ENCODE data around the gene ERCC1.

DNA sequence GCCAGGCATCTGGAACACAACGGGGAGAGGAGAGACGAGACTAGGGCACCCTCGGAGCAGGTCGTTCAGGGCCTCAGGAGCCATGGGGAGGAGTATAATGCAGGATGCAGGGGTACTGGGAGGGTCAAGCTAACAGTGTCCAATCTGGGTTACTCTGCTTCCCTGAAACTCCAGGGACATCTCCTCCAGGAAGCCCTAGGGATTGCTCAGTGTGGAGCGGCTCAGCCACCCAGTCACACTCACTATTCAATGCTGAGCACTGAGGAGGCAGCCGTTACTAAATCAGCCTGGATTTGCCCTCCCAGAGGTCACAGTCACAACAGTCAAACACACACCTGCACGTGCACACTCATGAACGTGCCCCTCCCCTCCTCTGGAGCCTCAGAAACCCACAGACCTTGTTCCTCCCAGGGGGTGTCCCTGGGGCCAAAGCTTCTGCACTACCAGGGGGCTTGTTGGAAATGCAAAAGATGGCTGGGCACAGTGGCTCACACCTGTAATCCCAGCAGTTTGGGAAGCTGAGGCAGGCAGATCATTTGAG is 37.2 kb upstream of the ERCC1 start:
- TF ChIP-seq EZH2 (IDR thresholded peaks at IDR 0.05; ENCODE audit: insufficient read depth, low read length): no peak
- TF ChIP-seq, protein P1, sequence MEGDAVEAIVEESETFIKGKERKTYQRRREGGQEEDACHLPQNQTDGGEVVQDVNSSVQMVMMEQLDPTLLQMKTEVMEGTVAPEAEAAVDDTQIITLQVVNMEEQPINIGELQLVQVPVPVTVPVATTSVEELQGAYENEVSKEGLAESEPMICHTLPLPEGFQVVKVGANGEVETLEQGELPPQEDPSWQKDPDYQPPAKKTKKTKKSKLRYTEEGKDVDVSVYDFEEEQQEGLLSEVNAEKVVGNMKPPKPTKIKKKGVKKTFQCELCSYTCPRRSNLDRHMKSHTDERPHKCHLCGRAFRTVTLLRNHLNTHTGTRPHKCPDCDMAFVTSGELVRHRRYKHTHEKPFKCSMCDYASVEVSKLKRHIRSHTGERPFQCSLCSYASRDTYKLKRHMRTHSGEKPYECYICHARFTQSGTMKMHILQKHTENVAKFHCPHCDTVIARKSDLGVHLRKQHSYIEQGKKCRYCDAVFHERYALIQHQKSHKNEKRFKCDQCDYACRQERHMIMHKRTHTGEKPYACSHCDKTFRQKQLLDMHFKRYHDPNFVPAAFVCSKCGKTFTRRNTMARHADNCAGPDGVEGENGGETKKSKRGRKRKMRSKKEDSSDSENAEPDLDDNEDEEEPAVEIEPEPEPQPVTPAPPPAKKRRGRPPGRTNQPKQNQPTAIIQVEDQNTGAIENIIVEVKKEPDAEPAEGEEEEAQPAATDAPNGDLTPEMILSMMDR (IDR thresholded peaks at IDR 0.05; ENCODE audit: insufficient read depth, low read depth, low read length): no peak
